Measurements from ENCODE around the gene CMIP.

CMIP gene

GRCh38 chr16:81615411-81615810 lies 170.8 kb downstream of the CMIP start:
- Histone ChIP-seq H3K27ac (no peak overlapping the region), H3K36me3 (replicated peaks) (peaks cover 7% of the 10 kb centered on the region), H3K4me3 (ENCODE audit: low read depth, low read length) (no peak overlapping the region), H3K27me3 (replicated peaks) (no peaks in the 10 kb centered on the region)
- DNase-seq: no peak
- in situ Hi-C loops (cut with HindIII; ENCODE audit: low pct_ligation_motif_present, low sequenced_read_pairs): no loop called here
- TF ChIP-seq, protein P1, sequence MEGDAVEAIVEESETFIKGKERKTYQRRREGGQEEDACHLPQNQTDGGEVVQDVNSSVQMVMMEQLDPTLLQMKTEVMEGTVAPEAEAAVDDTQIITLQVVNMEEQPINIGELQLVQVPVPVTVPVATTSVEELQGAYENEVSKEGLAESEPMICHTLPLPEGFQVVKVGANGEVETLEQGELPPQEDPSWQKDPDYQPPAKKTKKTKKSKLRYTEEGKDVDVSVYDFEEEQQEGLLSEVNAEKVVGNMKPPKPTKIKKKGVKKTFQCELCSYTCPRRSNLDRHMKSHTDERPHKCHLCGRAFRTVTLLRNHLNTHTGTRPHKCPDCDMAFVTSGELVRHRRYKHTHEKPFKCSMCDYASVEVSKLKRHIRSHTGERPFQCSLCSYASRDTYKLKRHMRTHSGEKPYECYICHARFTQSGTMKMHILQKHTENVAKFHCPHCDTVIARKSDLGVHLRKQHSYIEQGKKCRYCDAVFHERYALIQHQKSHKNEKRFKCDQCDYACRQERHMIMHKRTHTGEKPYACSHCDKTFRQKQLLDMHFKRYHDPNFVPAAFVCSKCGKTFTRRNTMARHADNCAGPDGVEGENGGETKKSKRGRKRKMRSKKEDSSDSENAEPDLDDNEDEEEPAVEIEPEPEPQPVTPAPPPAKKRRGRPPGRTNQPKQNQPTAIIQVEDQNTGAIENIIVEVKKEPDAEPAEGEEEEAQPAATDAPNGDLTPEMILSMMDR (IDR thresholded peaks at IDR 0.05; ENCODE audit: low read depth, low read length, missing control alignments): no peak

DNA sequence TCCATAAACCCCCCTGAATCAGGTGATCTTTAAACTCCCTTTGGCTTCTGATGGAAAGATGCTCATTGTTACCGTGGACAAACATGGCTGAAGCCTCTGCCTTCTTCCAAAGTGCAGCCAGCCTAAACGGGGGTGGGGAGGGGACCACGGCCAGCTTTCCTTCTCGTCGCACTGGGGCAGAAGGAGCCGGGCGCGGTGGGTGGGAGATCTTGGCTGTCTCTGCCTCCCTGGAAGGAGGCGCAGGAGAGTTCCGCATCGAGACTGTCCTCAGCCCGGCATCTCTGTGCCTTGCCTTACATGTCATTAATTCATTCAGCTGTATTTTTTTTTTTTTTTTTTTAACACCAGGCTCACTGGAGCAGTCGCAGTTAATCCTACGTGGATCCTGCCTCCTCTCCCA lies 171.2 kb downstream of the CMIP start:
- H3K27ac ChIP-seq: no peak overlapping the region
- peaks cover 7% of the 10 kb centered on the region for H3K36me3 ChIP-seq (replicated peaks)

GRCh38 chr16:81616321-81617020 lies 171.9 kb downstream of the CMIP start:
- peak; percentile 66 for DNase-seq
- in situ Hi-C loops (cut with HindIII; ENCODE audit: low pct_ligation_motif_present, low sequenced_read_pairs): no loop called here
- H3K27me3 ChIP-seq (replicated peaks): no peaks in the 10 kb centered on the region
- H3K27ac ChIP-seq: no peak overlapping the region
- TF ChIP-seq, protein P1 (IDR thresholded peaks at IDR 0.05; ENCODE audit: low read depth, low read length, missing control alignments): no peak
- no peak overlapping the region for H3K4me3 ChIP-seq (ENCODE audit: low read depth, low read length)
- H3K36me3 ChIP-seq (replicated peaks): peaks cover 7% of the 10 kb centered on the region

More for the DNA sequence above, 171.2 kb downstream of the CMIP start:
- H3K27me3 ChIP-seq (replicated peaks): no peaks in the 10 kb centered on the region
- DNase-seq: no peak
- in situ Hi-C loops (cut with HindIII; ENCODE audit: low pct_ligation_motif_present, low sequenced_read_pairs): no loop called here
- no peak overlapping the region for H3K4me3 ChIP-seq (ENCODE audit: low read depth, low read length)
- TF ChIP-seq, protein P1 (IDR thresholded peaks at IDR 0.05; ENCODE audit: low read depth, low read length, missing control alignments): no peak

DNA sequence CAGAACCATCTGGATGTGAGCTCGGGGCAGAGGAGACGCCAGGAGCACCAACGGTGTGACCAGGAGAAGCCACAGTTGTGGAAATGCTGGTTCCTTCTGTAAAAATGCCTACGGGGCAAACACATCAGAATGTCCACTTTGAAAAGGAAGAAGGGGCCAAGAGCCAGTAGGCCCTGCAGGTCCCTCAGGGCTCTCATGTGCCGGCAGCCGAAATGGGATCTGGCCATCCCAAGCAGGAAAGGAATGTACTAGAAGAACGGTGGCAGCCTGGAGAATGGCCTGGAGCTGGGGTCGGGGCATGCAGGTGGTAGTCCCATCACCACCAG lies 172.4 kb downstream of the CMIP start:
- in situ Hi-C loops (cut with HindIII; ENCODE audit: low pct_ligation_motif_present, low sequenced_read_pairs): no loop called here
- H3K27me3 ChIP-seq (replicated peaks): no peaks in the 10 kb centered on the region
- no peak for DNase-seq
- H3K27ac ChIP-seq: no peak overlapping the region
- H3K36me3 ChIP-seq (replicated peaks): peaks cover 7% of the 10 kb centered on the region
- H3K4me3 ChIP-seq (ENCODE audit: low read depth, low read length): no peak overlapping the region
- TF ChIP-seq, protein P1 (IDR thresholded peaks at IDR 0.05; ENCODE audit: low read depth, low read length, missing control alignments): no peak

DNA sequence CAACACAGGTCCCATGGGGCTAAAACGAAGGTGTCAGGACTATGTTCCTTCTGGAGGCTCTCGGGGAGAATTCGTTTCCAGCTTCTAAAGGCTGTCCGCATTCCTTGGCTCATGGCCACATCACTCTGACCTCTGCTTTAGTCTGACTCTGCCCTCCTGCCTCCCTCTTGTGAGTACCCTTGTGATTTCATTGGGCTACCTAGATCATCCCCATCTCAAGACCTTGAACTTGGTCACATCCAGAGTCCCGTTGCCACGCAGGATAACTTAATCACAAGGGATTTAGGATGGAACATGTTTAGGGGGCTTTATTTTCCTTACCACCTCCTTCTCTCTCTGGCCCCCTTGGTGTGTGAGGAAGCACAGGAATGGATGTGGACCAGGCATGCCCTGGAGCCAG lies 173.6 kb downstream of the CMIP start:
- Histone ChIP-seq H3K36me3 (replicated peaks) (peaks cover 5% of the 10 kb centered on the region), H3K27me3 (replicated peaks) (no peaks in the 10 kb centered on the region), H3K4me3 (ENCODE audit: low read depth, low read length) (no peak overlapping the region), H3K27ac (no peak overlapping the region)
- TF ChIP-seq, protein P1 (IDR thresholded peaks at IDR 0.05; ENCODE audit: low read depth, low read length, missing control alignments): no peak
- in situ Hi-C loops (cut with HindIII; ENCODE audit: low pct_ligation_motif_present, low sequenced_read_pairs): no loop called here
- no peak for DNase-seq

DNA sequence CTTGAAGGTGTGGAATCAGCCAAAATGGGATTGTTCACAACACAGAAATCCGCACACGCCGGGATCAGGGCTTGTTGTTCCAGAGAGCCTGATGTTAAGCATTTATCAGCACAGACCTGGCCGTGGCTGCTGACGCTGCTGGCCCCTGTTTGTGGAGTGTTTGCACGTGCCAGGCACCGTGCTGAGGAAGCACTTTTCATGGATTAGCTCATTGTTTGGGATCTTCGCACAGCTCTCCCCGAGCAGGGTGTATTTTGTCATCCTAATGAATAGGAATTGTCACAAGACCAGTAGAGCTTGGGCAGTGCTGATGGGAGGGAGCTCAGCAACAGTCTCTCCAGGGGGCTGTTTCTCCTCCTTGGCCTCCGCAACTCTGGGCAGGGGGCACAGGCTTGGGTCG lies 174.1 kb downstream of the CMIP start:
- no peak for DNase-seq
- in situ Hi-C loops (cut with HindIII; ENCODE audit: low pct_ligation_motif_present, low sequenced_read_pairs): no loop called here
- Histone ChIP-seq H3K36me3 (replicated peaks) (peaks cover 3% of the 10 kb centered on the region), H3K4me3 (ENCODE audit: low read depth, low read length) (no peak overlapping the region), H3K27me3 (replicated peaks) (no peaks in the 10 kb centered on the region), H3K27ac (no peak overlapping the region)
- TF ChIP-seq, protein P1 (IDR thresholded peaks at IDR 0.05; ENCODE audit: low read depth, low read length, missing control alignments): no peak
